ENCODE measurements around the gene SCUBE1. TPM values are rescaled to one million over a fixed set of nuclear protein-coding genes. Genes with fewer than 3 reads are reported as not detected.

The SCUBE1 gene
- total RNA-seq, 1 donor from 2014 or later, result not detected

- intact Hi-C loops (cut with micrococcal nuclease), result no loop called here
- Mint-ChIP-seq H3K27me3 (ENCODE audit: low read depth) (no peaks in the 10 kb centered on the region), H3K36me3 (ENCODE audit: low read depth) (no peaks in the 10 kb centered on the region), H3K9me3 (no peaks in the 10 kb centered on the region), H3K4me3 (ENCODE audit: low read depth) (no peak overlapping the region), H3K27ac (no peak overlapping the region), H3K4me1 (ENCODE audit: low read depth) (peaks cover 4% of the 10 kb centered on the region)
- DNase-seq (ENCODE audit: low spot score), result no peak
These were observed 10.0 kb downstream of the SCUBE1 start for GRCh38 chr22:43333156-43333555.

- Mint-ChIP-seq H3K4me3 (ENCODE audit: low read depth) (no peak overlapping the region), H3K27ac (no peak overlapping the region), H3K9me3 (no peaks in the 10 kb centered on the region), H3K36me3 (ENCODE audit: low read depth) (no peaks in the 10 kb centered on the region), H3K27me3 (ENCODE audit: low read depth) (peaks cover 4% of the 10 kb centered on the region), H3K4me1 (ENCODE audit: low read depth) (peaks cover 4% of the 10 kb centered on the region)
- no peak for DNase-seq (ENCODE audit: low spot score)
- intact Hi-C loops (cut with micrococcal nuclease), result no loop called here
These were observed 11.5 kb downstream of the SCUBE1 start for GRCh38 chr22:43331698-43332097.

GRCh38 chr22:43331069-43331451 lies 12.1 kb downstream of the SCUBE1 start:
- Mint-ChIP-seq H3K36me3 (ENCODE audit: low read depth) (no peaks in the 10 kb centered on the region), H3K9me3 (no peaks in the 10 kb centered on the region), H3K4me1 (ENCODE audit: low read depth) (peaks cover 4% of the 10 kb centered on the region), H3K27me3 (ENCODE audit: low read depth) (peaks cover 5% of the 10 kb centered on the region), H3K4me3 (ENCODE audit: low read depth) (no peak overlapping the region), H3K27ac (no peak overlapping the region)
- no peak for DNase-seq (ENCODE audit: low spot score)
- intact Hi-C loops (cut with micrococcal nuclease), result no loop called here

- no peak overlapping the region for H3K4me3 Mint-ChIP-seq (ENCODE audit: low read depth)
- intact Hi-C loops (cut with micrococcal nuclease), result no loop called here
- no peaks in the 10 kb centered on the region for H3K36me3 Mint-ChIP-seq (ENCODE audit: low read depth)
These were observed 12.7 kb downstream of the SCUBE1 start for GRCh38 chr22:43330178-43331068.

GRCh38 chr22:43329061-43329460 lies 14.1 kb downstream of the SCUBE1 start:
- intact Hi-C loops (cut with micrococcal nuclease), result no loop called here
- Mint-ChIP-seq H3K36me3 (ENCODE audit: low read depth) (no peaks in the 10 kb centered on the region), H3K4me1 (ENCODE audit: low read depth) (peaks cover 4% of the 10 kb centered on the region), H3K27ac (no peak overlapping the region), H3K27me3 (ENCODE audit: low read depth) (peaks cover 5% of the 10 kb centered on the region), H3K4me3 (ENCODE audit: low read depth) (no peak overlapping the region), H3K9me3 (no peaks in the 10 kb centered on the region)
- no peak for DNase-seq (ENCODE audit: low spot score)

More at GRCh38 chr22:43330178-43331068, 12.7 kb downstream of the SCUBE1 start:
- Mint-ChIP-seq H3K27ac (no peak overlapping the region), H3K9me3 (no peaks in the 10 kb centered on the region), H3K4me1 (ENCODE audit: low read depth) (peaks cover 4% of the 10 kb centered on the region), H3K27me3 (ENCODE audit: low read depth) (peaks cover 5% of the 10 kb centered on the region)
- no peak for DNase-seq (ENCODE audit: low spot score)

GRCh38 chr22:43327157-43327438 lies 16.1 kb downstream of the SCUBE1 start:
- peaks cover 5% of the 10 kb centered on the region for H3K27me3 Mint-ChIP-seq (ENCODE audit: low read depth)
- intact Hi-C loops (cut with micrococcal nuclease), result no loop called here
- no peak overlapping the region for H3K27ac Mint-ChIP-seq
- H3K9me3 Mint-ChIP-seq, result no peaks in the 10 kb centered on the region
- no peaks in the 10 kb centered on the region for H3K36me3 Mint-ChIP-seq (ENCODE audit: low read depth)
- no peak overlapping the region for H3K4me3 Mint-ChIP-seq (ENCODE audit: low read depth)
- DNase-seq (ENCODE audit: low spot score), result no peak
- H3K4me1 Mint-ChIP-seq (ENCODE audit: low read depth), result peaks cover 4% of the 10 kb centered on the region

- no peak overlapping the region for H3K4me3 Mint-ChIP-seq (ENCODE audit: low read depth)
- peaks cover 5% of the 10 kb centered on the region for H3K27me3 Mint-ChIP-seq (ENCODE audit: low read depth)
- H3K9me3 Mint-ChIP-seq, result no peaks in the 10 kb centered on the region
- no peak overlapping the region for H3K27ac Mint-ChIP-seq
- H3K36me3 Mint-ChIP-seq (ENCODE audit: low read depth), result no peaks in the 10 kb centered on the region
- intact Hi-C loops (cut with micrococcal nuclease), result no loop called here
- no peak for DNase-seq (ENCODE audit: low spot score)
- H3K4me1 Mint-ChIP-seq (ENCODE audit: low read depth), result peaks cover 4% of the 10 kb centered on the region
These were observed 16.6 kb downstream of the SCUBE1 start for GRCh38 chr22:43326331-43327156.

GRCh38 chr22:43325176-43325575 lies 18.0 kb downstream of the SCUBE1 start:
- intact Hi-C loops (cut with micrococcal nuclease), result no loop called here
- Mint-ChIP-seq H3K27ac (no peak overlapping the region), H3K27me3 (ENCODE audit: low read depth) (peaks cover 5% of the 10 kb centered on the region), H3K4me1 (ENCODE audit: low read depth) (peaks cover 2% of the 10 kb centered on the region), H3K9me3 (no peaks in the 10 kb centered on the region), H3K36me3 (ENCODE audit: low read depth) (no peaks in the 10 kb centered on the region), H3K4me3 (ENCODE audit: low read depth) (no peak overlapping the region)
- no peak for DNase-seq (ENCODE audit: low spot score)

GRCh38 chr22:43320943-43321900 lies 21.9 kb downstream of the SCUBE1 start:
- Mint-ChIP-seq H3K4me3 (ENCODE audit: low read depth) (no peak overlapping the region), H3K27ac (no peak overlapping the region), H3K36me3 (ENCODE audit: low read depth) (no peaks in the 10 kb centered on the region), H3K9me3 (no peaks in the 10 kb centered on the region), H3K4me1 (ENCODE audit: low read depth) (no peaks in the 10 kb centered on the region), H3K27me3 (ENCODE audit: low read depth) (peaks cover 2% of the 10 kb centered on the region)
- intact Hi-C loops (cut with micrococcal nuclease), result no loop called here
- no peak for DNase-seq (ENCODE audit: low spot score)

GRCh38 chr22:43319661-43320486 lies 23.3 kb downstream of the SCUBE1 start:
- Mint-ChIP-seq H3K4me1 (ENCODE audit: low read depth) (no peaks in the 10 kb centered on the region), H3K27ac (no peak overlapping the region), H3K4me3 (ENCODE audit: low read depth) (no peak overlapping the region), H3K27me3 (ENCODE audit: low read depth) (no peaks in the 10 kb centered on the region), H3K9me3 (no peaks in the 10 kb centered on the region), H3K36me3 (ENCODE audit: low read depth) (no peaks in the 10 kb centered on the region)
- intact Hi-C loops (cut with micrococcal nuclease), result no loop called here
- DNase-seq (ENCODE audit: low spot score), result no peak

GRCh38 chr22:43317239-43317638 lies 25.9 kb downstream of the SCUBE1 start:
- H3K27ac Mint-ChIP-seq, result no peak overlapping the region
- no peaks in the 10 kb centered on the region for H3K36me3 Mint-ChIP-seq (ENCODE audit: low read depth)
- H3K27me3 Mint-ChIP-seq (ENCODE audit: low read depth), result peaks cover 2% of the 10 kb centered on the region

GRCh38 chr22:43315687-43316217 lies 27.4 kb downstream of the SCUBE1 start:
- Mint-ChIP-seq H3K4me1 (ENCODE audit: low read depth) (no peaks in the 10 kb centered on the region), H3K9me3 (no peaks in the 10 kb centered on the region), H3K27me3 (ENCODE audit: low read depth) (peaks cover 4% of the 10 kb centered on the region), H3K4me3 (ENCODE audit: low read depth) (no peak overlapping the region), H3K36me3 (ENCODE audit: low read depth) (no peaks in the 10 kb centered on the region), H3K27ac (no peak overlapping the region)
- DNase-seq (ENCODE audit: low spot score), result no peak
- intact Hi-C loops (cut with micrococcal nuclease), result no loop called here

More at GRCh38 chr22:43317239-43317638, 25.9 kb downstream of the SCUBE1 start:
- intact Hi-C loops (cut with micrococcal nuclease), result no loop called here
- no peaks in the 10 kb centered on the region for H3K9me3 Mint-ChIP-seq
- H3K4me1 Mint-ChIP-seq (ENCODE audit: low read depth), result no peaks in the 10 kb centered on the region
- no peak overlapping the region for H3K4me3 Mint-ChIP-seq (ENCODE audit: low read depth)
- DNase-seq (ENCODE audit: low spot score), result no peak

Measured in activated T-helper 2 cell treated with anti-CD3 and anti-CD28 coated beads, Interferon-gamma antibody, Interleukin-2, Interleukin-4, amounts not matched to agents 10 μg/mL and 5 μg/mL and 100 μg/mL, durations not matched to agents 14 hours and 24 hours and 36 hours (primary cell).